GM11168 (cell line): ENCODE data around the gene WDR86.

Experiments used
- in situ Hi-C: fragments of 300-500 bp; cut with MboI; formaldehyde crosslinking; loops from one replicate; pipeline ENCODE4 v1.12.0; 2022; ENCODE audit warnings: low sequenced_read_pairs; ENCODE audit not compliant: unreplicated experiment

Gene WDR86

DNA sequence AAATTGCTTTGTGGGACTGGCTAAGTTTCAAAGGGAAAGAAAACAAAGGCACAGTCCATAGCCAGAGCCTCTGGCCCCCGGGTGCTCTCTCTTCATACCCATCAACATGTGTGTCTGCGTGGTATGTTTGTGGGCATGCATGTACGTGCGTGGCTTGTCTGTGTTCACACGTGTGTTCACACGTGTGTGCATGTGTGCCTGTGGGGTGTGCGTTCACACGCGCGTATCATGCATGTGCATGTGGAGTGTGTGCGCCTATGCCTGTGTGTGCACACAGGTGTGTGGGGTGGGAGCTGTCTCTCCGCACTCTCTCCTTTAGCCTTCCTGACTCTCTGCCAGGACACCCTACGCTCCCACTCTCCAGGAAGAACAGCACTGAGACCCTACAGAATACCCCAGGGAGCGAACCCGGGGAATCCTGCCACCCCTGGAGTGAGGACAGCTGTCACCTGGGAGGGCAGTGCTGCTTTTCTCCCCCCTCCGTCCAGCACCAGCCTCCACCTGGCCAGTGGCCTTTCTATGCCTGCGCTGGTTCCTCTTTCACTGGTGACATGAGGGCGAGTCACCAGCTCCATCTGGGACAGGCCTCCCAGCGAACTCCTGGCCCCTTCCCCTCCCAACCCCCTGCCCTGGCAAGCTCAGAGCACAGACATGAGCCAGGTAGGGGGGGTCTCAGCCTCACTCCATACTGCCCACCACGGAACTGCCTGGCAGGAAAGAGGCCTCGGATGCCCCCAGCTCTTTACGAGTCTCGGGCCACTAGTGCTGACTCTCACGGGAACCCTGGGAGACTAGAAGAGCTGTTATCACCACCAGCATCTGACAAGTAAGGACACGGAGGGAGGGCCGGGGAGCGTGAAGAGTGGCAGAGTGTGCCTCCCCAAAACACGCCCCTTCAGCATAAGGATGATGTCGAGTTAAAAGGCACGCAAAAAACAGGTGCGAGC, 16.5 kb downstream of the WDR86 start:
- in situ Hi-C loops, result no loop called here

- in situ Hi-C loops, result no loop called here
Measured at GRCh38 chr7:151392426-151392825, 17.4 kb downstream of the WDR86 start.

DNA sequence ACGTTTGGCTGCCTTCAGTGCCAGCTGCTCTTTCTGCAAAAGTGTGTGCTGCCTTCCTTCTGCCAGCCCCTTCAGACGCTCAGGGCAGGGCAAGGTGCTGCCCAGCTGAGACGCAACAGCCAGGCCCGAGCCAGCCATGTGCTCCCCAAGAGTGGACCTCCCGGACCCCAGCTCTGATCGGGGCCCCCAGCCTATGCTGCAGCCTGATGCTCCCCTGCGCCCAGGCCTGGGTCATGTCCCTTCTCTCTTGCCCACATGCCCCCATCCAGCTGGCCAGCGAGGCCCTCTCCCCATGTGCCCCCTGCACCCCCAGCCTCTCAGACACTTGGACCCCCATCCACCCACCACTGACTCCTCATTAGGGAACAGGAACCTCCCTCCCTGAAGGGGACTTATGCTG, 17.8 kb downstream of the WDR86 start:
- in situ Hi-C loops, result no loop called here

DNA sequence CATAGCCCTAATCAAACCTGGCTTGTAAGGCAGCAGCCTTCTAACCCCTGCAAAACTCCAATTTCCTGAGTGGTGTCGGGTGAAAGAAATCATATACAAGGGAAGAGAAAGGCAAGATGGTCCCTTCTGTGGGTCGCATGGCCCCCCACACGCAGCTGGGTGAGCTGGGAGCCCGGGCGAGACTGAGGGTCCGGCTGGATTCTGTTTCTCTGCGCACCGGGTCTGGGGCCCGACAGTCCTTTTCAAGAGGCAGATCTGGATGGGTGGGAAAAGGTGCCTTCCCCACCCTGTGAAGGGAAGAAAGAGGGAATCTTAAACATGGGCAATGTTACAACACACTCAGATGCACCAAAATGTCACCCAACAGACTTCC, 18.5 kb downstream of the WDR86 start:
- in situ Hi-C loops, result no loop called here

DNA sequence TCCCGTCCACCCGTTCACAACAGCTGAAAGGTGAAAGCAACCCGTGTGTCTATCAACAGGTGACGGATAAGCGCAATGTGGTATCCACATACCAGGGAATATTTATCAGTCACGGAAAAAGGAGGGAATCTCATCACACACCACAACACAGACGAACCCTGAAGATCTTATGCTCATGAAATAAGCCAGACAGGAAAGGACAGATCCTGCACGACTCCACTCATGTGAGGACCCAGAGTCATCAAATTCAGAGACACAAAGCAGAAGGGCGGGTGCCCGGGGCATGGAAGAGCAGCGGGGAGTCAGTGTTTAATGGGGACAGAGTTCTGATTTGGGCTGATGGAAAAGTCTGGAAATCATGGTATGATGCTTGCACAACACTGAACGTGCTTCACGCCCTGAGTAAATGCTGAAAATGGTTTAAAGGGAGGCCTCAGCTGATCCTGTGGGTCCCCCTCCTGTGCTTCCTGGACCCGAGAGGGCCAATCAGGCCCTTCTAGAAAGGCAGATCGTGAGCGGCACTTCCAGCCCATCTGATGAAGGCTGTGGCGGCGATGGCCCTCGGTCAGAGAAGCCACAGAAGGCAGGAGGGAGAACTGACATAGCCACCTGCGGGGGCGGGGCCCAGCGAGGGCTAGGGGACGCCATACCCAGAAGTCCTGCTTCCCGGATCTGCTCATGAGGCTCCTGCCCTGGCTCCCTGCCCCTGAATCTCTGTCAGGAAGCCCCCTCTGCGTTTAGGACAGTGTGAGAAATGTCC, 19.1 kb downstream of the WDR86 start:
- in situ Hi-C loops, result no loop called here

GRCh38 chr7:151389768-151390597, 19.9 kb downstream of the WDR86 start:
- in situ Hi-C loops, result no loop called here

DNA sequence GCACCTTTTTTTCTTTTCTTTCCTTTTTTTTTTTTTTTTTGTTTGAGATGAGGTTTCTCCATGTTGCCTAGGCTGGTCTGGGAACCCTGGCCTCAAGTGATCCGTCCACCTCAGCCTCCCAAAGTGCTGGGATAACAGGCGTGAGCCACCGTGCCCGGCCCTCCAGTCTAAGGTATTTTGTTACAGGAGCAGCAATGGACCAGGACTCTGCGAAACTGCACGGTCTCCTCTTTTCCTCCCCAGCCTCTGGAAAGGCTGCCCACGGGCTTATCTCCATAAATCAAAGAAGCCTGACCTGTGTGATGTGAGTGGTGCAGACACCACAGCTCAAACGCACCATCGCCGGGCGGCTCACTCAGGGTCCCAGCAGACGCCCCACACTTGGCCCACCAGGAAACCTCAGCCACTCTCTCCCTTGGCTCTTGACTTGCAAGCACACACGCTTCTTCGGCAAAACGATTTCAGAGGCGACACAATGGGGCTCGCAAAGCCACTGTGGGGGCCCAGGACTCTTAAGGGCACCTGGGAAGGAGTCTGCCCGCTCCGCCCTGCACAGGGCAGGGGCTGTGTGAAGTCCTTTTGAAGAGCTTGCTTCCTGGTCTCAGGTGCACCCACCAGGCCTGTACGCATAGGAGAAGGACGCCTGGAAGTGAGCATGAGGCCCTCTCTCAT, 20.6 kb downstream of the WDR86 start:
- in situ Hi-C loops, result no loop called here

DNA sequence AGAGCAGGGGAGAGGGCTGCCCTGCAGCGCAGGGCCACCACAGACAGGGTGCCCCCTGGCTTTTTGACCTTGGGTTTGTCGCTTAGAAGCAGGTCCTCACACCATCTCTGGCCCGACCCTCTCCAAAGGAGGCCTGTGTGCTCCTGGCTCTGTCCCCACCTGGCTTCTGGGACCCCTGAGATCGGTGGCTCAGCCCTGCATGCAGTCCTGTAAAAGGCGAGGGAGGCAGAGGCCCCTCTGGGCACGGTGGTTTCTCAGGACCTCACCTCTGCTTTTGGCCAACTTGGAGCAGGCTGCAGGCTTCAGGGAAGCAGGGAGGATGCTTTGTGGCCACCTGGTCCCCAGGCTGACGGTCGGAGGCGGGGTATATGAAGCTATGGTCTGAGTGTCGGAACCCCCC, 21.4 kb downstream of the WDR86 start:
- in situ Hi-C loops, result no loop called here

DNA sequence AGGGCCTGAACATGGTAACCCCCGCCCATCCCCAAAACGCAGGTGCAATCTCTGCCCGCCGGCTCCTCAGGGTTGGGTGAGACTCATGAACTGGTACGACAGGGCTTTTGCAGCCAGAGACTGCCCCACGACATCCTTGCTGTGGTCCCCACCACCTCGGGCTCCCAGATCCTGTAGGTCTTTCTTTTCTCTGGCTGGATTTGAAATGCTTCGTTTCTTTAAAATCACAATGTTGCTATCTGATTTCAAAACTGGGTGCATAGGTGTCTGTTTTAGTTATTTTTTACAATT, 21.9 kb downstream of the WDR86 start:
- in situ Hi-C loops, result no loop called here

DNA sequence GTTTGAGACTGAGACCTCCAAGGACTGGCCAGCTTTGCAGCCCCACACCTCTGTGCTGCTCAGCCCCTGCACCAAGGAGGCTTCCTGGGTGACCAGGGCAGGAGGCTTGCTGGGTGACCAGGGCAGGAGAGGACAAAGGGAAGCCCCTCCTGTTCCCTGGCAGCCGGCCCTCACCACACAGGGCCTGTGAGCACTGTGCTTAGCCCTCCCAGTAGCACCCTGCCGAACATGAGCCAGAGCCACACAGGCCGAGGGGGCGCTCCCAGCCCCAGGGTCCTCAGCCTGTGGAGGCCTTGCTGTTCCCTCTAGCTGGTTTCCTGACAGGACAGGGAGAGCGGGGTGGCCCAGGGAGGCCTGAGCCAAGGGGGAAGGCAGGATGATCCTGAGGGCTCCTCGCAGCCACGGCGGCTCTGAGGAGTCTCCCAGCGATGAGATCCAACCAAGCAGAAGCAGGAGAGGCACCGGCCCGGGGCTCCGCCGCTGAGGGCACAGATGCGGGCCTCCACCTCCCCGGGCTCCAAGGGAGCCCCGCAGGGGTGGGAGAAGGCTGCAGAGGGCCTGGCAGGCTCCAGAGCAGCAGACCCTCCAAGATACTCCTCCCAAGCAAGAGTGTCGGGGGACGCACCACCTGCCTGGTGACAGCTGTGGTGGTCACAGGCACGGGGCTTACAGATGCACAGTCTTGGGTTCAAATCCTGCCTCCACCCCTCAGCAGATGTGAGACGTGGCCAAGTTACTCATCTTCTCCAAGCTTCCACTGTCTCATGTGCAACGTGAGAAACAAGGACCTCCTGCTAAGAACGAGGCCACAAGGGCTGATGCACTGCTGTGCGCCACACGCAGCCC, 22.5 kb downstream of the WDR86 start:
- in situ Hi-C loops, result no loop called here

GRCh38 chr7:151386301-151387160, 23.3 kb downstream of the WDR86 start:
- in situ Hi-C loops, result no loop called here

DNA sequence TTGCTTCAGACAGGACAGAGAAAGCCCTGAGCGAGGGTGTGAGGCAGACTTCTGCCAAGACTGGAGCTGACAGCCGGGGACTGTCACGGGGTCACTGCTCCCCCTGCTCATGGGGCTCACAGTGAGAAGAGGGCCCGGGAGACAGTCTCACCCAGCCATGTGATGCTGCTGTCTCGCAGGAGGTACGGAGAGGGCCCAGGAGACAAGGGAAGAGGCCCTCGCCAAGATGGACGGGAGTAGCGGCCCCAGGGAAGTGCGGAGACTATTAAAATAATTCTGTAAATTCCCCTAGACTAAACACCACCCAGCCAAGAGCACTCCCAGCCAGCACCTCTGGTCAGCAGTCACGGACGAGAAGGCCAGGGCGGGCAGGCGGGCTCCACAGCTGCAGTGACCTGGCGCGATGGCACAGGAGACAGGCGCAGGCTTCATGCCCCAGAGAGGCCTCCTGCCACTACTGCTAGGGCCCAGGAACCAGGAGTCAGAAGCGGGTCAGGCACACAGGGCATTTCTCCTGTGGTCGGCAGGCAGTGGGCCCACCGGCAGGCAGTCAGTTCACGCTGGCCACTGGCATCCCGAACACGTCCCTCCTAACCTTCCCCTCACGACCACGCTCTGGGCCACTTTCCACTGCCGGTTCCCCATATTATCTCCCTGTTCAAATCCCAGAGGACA, 24.1 kb downstream of the WDR86 start:
- in situ Hi-C loops, result no loop called here

GRCh38 chr7:151384776-151385625, 24.8 kb downstream of the WDR86 start:
- in situ Hi-C loops, result no loop called here

DNA sequence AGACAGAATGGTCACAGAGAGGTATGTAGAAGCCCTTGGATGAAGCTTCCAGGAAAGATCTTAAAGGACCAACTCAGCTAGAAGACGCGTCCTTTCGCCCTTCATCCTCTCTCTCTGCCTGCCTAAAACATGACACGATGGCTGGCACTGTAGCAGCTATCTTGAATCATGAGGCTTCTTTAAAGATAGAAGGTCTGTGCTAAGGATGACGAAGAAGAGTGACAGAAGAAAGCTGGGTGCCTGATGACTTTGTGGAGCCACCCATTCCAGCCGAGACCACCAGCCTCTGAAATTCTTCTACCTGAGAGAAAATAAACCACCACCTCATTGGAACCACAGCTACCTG, 25.5 kb downstream of the WDR86 start:
- in situ Hi-C loops, result no loop called here

- in situ Hi-C loops, result no loop called here
Measured at GRCh38 chr7:151383638-151384351, 26.0 kb downstream of the WDR86 start.

- in situ Hi-C loops, result no loop called here
Measured at GRCh38 chr7:151382079-151382885, 27.6 kb downstream of the WDR86 start.
